ENCODE data around the gene AP1G1. TPM values are rescaled to one million over a fixed set of nuclear protein-coding genes. Genes with fewer than 3 reads are reported as not detected.

Gene AP1G1
- total RNA-seq, 1 donor from 2014 or later, result 109 TPM

DNA sequence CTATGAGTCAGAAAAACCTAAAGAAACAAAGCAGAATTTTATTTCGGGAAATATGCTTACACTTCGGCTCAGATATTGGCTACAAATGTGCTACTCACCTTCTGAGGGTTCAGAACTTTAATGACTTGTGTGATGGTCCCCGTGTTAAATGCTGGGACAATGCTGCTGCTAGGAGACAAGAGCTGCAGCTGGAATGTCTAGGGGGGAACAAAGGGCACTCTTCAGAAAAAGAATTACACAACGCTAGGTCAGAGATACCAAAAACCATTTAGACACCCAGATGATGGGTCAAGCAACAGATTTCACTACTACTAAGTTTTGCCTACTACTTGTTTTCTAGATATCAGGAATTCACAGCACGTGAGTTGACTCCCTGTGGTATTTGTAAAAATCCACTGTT is 74.1 kb downstream of the AP1G1 start:
- Mint-ChIP-seq H3K27ac (peak overlapping the region; percentile 76), H3K27me3 (no peaks in the 10 kb centered on the region), H3K36me3 (ENCODE audit: insufficient read depth) (peaks cover 45% of the 10 kb centered on the region), H3K4me3 (ENCODE audit: low read depth) (no peak overlapping the region), H3K4me1 (ENCODE audit: low read depth) (peaks cover 9% of the 10 kb centered on the region), H3K9me3 (ENCODE audit: low read depth) (no peaks in the 10 kb centered on the region)
- DNase-seq (ENCODE audit: low spot score, unreplicated experiment), result no peak
- TF ChIP-seq, protein P1, sequence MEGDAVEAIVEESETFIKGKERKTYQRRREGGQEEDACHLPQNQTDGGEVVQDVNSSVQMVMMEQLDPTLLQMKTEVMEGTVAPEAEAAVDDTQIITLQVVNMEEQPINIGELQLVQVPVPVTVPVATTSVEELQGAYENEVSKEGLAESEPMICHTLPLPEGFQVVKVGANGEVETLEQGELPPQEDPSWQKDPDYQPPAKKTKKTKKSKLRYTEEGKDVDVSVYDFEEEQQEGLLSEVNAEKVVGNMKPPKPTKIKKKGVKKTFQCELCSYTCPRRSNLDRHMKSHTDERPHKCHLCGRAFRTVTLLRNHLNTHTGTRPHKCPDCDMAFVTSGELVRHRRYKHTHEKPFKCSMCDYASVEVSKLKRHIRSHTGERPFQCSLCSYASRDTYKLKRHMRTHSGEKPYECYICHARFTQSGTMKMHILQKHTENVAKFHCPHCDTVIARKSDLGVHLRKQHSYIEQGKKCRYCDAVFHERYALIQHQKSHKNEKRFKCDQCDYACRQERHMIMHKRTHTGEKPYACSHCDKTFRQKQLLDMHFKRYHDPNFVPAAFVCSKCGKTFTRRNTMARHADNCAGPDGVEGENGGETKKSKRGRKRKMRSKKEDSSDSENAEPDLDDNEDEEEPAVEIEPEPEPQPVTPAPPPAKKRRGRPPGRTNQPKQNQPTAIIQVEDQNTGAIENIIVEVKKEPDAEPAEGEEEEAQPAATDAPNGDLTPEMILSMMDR (IDR thresholded peaks at IDR 0.05; ENCODE audit: unreplicated experiment), result no peak

DNA sequence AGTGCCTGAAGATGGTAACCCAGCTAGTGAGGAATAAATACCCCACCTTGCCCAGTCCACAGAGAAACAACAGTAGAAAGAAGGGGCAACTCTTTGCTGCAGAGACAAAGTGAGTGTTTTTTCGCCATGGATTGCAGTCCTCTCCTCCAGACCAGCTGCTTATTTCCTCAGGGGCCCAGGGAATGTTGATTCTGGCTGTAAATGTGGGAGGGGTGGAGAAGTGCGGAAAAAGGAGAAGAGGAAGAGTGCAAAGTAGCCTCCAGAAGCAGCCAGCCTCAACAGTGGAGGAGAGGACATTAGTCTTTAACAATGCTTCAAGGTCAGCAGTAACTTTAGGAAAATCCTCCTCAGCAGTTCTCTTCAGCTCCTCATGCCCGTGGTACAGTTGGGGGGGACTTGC is 76.0 kb downstream of the AP1G1 start:
- DNase-seq (ENCODE audit: low spot score, unreplicated experiment), result no peak
- Mint-ChIP-seq H3K36me3 (ENCODE audit: insufficient read depth) (peaks cover 33% of the 10 kb centered on the region), H3K4me1 (ENCODE audit: low read depth) (peaks cover 9% of the 10 kb centered on the region), H3K4me3 (ENCODE audit: low read depth) (no peak overlapping the region), H3K27me3 (no peaks in the 10 kb centered on the region), H3K27ac (no peak overlapping the region), H3K9me3 (ENCODE audit: low read depth) (no peaks in the 10 kb centered on the region)
- TF ChIP-seq, protein P1 (IDR thresholded peaks at IDR 0.05; ENCODE audit: unreplicated experiment), result no peak

DNA sequence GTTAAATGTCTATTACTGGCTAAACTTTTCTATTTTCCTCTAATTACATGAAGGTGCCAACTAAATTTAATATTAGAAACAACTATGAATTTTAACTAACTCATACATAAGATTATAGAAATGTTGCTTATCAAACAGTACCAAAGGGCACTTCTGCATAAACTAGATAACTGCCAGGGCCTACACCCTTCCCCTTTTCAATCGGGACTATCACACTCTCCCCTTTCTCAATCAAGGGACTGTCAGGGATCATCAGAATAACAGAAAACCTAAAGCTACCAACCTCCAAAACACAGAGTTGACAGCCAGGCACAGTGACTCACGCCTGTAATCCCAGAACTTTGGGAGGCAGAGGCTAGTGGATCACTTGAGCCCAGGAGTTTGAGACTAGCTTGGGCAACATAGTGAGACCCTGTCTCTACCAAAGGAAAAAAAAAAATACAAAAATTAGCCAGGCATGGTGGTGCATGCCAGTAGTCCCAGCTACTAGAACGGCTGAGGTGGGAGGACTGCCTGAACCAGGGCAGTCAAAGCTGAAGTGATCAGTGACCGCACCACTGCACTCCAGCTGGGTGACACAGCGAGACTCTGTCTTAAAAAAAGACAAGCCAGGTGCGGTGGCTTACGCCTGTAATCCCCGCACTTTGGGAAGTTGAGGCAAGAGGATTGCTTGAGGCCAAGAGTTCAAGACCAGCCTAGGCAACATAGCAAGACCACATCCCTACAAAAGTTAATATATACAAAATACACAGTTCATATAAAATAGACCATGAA is 80.9 kb downstream of the AP1G1 start:
- H3K4me3 Mint-ChIP-seq (ENCODE audit: low read depth), result no peak overlapping the region
- H3K27me3 Mint-ChIP-seq, result peaks cover 10% of the 10 kb centered on the region
- peaks cover 7% of the 10 kb centered on the region for H3K4me1 Mint-ChIP-seq (ENCODE audit: low read depth)
- H3K36me3 Mint-ChIP-seq (ENCODE audit: insufficient read depth), result peaks cover 15% of the 10 kb centered on the region
- TF ChIP-seq, protein P1 (IDR thresholded peaks at IDR 0.05; ENCODE audit: unreplicated experiment), result no peak
- H3K9me3 Mint-ChIP-seq (ENCODE audit: low read depth), result no peaks in the 10 kb centered on the region
- no peak for DNase-seq (ENCODE audit: low spot score, unreplicated experiment)
- H3K27ac Mint-ChIP-seq, result no peak overlapping the region

DNA sequence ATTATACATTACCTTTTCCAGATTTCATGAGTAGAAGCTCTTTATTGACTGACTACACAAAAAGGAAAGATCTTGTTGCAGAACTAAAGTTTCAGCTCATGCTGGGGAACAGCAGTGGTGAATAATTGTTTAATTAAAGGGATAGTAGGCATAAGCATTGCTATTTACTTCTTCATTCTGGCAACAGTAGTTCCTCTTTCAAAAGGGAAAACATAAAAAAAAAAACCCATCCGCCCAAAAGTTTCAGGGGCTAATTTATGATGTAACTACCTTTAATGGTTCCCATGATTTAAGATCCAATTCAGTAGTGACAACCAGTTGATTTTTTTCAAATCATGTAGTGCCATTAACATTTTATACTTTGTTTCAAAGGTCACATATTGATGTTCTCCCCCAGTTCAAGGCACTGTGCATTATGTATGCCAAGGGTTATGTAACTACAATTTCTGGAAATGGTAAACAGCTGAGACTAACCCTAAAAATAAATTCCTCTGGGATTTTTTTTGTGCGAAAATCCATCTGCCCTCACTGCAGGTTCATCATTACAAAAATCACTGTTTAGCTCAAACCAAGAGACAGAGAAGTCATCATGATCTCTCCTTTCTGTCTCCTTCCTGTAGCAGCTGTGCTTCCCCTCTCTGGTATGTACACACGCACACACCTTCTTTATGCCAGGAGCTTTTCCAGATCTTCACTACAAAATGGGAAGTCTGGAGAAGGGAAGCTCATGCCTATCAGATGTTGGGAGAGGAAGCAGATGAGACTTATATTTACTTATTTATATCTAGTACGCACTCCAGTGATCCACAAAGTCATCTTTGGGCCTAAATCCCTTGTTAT is 81.9 kb downstream of the AP1G1 start:
- no peak overlapping the region for H3K4me3 Mint-ChIP-seq (ENCODE audit: low read depth)
- H3K27ac Mint-ChIP-seq, result no peak overlapping the region
- H3K36me3 Mint-ChIP-seq (ENCODE audit: insufficient read depth), result peaks cover 7% of the 10 kb centered on the region
- H3K4me1 Mint-ChIP-seq (ENCODE audit: low read depth), result peaks cover 11% of the 10 kb centered on the region
- peaks cover 10% of the 10 kb centered on the region for H3K27me3 Mint-ChIP-seq
- H3K9me3 Mint-ChIP-seq (ENCODE audit: low read depth), result no peaks in the 10 kb centered on the region
- TF ChIP-seq, protein P1 (IDR thresholded peaks at IDR 0.05; ENCODE audit: unreplicated experiment), result no peak
- DNase-seq (ENCODE audit: low spot score, unreplicated experiment), result no peak

DNA sequence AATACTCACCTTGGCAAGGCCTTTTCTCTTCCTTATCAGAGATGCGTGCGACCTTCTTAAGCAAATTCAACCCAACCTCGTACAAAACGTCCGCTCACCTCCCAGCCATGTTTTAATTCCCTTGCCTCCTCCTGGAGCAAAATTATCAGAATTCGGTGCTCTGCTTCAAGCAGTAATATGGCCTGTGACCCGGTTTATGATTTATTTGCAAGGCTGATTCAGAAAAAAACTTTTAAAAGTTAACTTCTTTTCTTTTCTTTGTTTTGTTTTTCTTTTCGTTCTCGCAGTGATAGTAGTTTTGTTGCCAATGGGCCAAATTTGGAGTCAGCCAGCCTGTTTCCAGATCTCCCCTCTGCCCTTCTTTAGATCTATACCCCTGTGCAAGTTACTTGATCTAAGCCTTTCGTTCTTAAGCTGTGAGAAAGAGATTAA is 84.3 kb downstream of the AP1G1 start, which contains the start of gene PHLPP2:
Gene PHLPP2, minus strand, starts transcription at position 382 of the 432 bp plus-strand sequence. CDS start 9,906 bp downstream, outside the sequence.
- Mint-ChIP-seq H3K27me3 (peaks cover 10% of the 10 kb centered on the region), H3K36me3 (ENCODE audit: insufficient read depth) (no peaks in the 10 kb centered on the region), H3K9me3 (ENCODE audit: low read depth) (no peaks in the 10 kb centered on the region), H3K4me3 (ENCODE audit: low read depth) (peak within 1 kb of the TSS; percentile 80), H3K27ac (peak within 1 kb of the TSS; percentile 93), H3K4me1 (ENCODE audit: low read depth) (peaks cover 11% of the 10 kb centered on the region)
- TF ChIP-seq, protein P1 (IDR thresholded peaks at IDR 0.05; ENCODE audit: unreplicated experiment), result no peak
- DNase-seq (ENCODE audit: low spot score, unreplicated experiment), result no peak
